ENCODE measurements around the gene SPDEF.

DNA sequence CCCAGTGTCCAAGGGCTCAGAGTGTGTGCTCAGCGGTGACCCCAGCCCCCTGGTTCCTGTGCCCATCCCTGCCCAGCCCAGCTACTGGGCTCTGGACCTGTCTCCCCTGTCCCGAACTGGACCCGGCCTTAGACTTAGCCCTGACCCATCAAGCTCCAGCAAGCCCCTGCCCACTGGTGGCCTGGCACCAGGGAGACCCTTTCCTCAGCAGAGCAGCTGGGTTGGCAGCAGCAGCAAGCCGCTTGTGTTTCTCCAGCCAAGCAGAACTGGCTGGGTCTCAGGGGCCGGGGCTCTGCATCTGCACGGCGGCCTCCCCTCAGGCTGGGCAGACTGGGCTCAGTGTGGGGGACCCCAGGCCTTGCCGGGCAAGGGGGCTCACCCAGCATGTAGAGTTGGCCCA, 801 bp downstream of the SPDEF start:
- no peak for TF ChIP-seq ZNF70 (CRISPR knock-in tag; IDR thresholded peaks at IDR 0.05)
- no peak for TF ChIP-seq SNAI2 (CRISPR knock-in tag; IDR thresholded peaks at IDR 0.05)
- TF ChIP-seq ISL1 (CRISPR knock-in tag; IDR thresholded peaks at IDR 0.05) = no peak
